ENCODE measurements around the gene SLC35F3.
"Not testable (repeated sequence)": the region's sequence is repeated elsewhere in the genome, so short reads cannot be mapped to it uniquely, and the experiment has no call there.

SLC35F3 gene

DNA sequence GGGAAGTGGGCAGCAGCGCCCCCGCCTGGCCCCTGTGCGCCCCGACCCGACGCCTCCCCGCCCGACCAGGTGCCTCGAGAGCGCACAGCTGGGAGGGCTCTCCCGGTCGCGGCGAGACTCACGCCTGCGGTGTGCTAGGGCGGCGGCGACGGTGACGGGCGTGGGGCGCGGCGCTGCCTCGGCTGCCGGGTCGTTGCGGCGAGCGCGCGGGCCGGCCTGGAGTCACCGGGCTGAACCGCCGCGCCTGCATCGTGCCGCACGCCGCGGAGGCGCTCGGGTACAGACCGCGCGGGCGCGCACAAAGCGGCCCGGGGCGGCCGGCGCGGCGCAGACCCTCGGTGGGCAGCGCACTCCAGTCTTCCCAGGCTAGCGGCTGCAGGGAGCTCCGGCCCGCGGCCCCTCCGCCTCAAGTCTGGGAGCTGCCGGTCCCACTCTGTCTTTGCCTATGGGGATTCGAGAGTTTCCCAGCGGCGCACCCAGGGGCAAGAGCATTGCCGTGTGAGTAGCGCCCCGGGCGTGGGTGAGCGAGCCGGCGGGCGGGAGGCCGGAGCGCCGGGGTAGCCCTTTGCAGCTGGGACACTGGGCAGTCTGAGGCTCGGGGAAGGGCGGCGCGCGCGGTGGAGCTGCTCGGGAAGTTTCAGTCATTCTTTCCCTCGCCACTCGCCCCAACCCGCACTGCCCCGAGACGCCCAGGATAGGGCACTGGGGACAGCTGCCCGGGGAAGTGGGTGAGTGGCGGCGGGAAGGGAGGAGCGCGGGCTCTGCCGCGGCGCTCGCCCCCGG lies at the start of gene SLC35F3:
SLC35F3 (plus strand) TSS at position 44 of the 783 bp plus-strand sequence.
- no peak for DNase-seq (ENCODE audit: low spot score)

DNA sequence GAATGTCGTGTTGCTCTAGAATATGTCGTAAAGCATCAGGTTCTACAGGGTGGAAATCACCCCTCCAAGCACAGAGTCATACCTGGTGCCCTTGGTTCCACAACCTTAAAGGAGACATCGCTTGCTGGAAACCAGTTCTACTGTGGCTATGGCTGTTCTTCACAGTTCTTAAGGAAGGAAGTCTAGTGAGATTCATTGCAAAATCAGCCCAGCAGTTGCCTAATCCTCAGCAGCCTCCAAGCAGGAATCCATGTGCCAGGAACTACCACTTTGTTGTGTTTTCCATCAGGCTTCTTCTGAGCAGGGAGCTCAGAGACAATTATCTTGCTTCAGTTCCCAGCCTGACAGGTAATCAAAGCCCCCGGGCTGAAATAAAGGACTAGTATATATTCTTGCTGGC lies 45.0 kb upstream of the SLC35F3 start:
- DNase-seq (ENCODE audit: low spot score) = no peak

DNA sequence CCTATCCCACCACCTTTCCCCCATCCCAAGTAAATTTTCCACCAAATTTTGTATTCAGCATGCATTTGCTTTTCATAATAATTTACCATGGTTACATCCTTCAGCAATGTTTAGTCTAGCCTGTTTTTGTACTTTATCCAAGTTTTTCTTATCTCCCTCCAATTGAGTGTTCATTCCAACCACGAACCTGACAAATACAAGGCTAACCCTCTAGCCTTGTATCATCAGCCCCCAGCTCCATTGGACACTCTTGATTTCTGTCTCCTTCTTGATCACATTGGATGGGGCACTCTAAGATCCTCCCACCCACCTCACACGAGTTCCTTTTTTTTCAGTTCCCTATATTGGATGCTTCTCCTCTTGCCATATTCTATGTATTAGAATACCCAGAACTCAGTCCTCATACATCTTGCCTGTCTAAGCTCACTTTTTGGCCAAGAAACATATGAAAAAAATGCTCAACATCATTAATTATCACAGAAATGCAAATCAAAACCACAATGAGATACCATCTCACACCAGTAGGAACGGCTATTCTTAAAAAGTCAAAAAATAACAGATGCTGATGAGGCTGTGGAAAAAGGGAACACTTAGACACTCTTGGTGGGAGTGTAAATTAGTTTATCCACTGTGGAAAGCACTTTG lies 40.5 kb upstream of the SLC35F3 start:
- no peak for DNase-seq (ENCODE audit: low spot score)

DNA sequence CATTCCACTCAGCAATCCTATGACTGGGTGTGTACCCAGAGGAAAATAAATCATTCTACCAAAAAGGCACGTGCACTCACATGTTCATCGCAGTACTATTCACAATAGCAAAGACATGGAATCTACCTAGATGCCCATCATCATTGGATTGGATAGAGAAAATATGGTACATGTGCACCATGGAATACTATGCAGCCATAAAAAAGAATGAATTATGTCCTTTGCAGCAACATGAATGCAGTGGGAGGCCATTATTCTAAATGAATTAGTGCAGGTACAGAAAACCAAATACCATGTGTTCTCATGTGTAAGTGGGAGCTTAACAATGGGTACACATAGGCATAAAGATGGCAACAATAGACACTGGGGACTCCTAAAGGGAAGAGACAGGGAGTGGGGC lies 39.9 kb upstream of the SLC35F3 start:
- no peak for DNase-seq (ENCODE audit: low spot score)

DNA sequence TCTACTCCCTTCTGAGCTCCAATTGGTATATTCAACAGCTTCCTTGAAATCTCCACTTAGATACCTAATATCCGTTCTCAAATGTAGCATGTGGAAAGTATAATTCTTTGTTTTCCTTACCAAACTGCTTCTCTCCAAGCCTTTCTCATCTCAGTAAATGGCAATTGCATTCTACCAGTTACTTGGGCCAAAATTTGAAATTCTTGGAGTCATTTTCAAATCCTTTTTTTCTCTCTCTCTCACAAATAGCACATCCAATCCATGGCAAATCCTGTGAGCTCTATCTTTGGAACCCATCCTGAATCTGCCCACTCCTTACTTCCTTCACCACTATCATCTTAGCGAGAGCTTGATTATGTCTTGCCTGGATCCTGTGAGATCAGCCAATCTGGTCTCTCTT lies 39.3 kb upstream of the SLC35F3 start:
- no peak for DNase-seq (ENCODE audit: low spot score)

DNA sequence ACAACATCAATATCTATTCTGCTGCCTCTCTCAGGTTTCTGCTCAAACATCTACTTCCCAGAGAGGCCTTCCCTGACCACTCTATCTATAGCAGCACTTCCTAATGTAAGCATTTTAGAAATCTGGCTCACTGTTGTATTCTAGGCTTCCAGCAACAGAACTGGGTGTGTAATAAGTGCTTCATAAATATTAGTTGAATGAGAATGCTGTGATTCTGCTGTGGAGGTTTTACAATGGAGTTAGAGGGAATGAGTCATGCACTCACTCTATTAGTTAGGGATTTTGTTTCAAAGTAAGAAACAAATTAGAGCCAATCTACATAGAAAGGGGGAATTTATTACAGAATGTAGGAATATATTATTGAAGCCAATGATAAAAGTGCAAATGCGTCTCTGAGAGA lies 38.6 kb upstream of the SLC35F3 start:
- no peak for DNase-seq (ENCODE audit: low spot score)

DNA sequence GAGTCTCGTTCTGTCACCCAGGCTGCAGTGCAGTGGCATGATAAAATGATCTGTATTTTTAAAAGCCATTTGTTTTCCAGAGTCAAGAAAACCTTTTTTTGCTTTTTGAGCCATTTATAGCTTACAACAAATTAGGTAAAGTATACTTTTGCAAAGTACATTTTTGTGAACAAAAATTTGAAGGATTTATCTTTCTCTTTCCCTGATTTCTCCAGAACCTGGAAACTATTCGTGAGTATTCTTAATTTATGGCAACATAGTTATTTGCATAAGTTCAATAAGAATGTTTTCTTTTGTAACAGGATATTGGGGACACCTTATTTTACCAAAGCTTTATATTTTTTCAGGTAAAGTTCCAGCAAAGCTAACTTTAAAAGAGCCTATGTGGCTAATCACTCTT lies 37.4 kb upstream of the SLC35F3 start:
- DNase-seq (ENCODE audit: low spot score) = no peak

DNA sequence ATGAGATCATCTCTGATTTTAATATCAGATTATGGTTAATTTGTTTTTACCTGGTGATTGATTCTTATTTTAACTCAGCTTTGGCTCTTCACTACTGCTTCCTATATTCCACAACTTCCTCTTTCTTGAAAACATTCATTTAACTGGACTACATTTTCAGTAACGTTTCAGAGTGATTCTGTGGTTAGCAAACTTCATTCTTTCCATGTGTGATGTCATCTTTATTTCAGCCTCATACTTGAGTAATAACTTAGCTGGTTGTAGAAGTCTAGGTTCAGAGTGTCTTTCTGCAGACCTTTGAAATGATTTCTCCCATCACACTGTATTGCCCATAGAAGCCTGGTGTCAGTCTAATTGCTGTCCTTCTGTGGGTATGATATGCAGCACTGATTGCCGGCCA lies 36.0 kb upstream of the SLC35F3 start:
- DNase-seq (ENCODE audit: low spot score) = no peak

DNA sequence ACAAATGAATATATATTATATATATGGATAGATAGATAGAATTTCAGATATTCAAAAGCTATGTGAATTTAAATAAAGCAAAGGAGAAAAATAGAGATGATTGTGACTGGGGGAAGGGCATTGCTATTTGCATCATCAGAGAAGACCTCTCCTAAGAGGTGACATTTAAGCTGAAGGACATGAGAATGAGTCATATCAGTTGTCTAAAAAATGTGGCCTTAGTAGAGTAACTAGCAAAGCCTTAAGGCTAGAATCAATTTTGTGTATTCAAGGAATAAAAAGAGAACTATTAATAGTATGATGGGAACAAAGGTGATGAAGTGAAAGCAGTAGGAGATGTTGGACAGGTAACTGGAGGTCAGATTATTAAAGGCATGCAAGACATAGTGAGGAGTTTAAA lies 34.8 kb upstream of the SLC35F3 start:
- no peak for DNase-seq (ENCODE audit: low spot score)

DNA sequence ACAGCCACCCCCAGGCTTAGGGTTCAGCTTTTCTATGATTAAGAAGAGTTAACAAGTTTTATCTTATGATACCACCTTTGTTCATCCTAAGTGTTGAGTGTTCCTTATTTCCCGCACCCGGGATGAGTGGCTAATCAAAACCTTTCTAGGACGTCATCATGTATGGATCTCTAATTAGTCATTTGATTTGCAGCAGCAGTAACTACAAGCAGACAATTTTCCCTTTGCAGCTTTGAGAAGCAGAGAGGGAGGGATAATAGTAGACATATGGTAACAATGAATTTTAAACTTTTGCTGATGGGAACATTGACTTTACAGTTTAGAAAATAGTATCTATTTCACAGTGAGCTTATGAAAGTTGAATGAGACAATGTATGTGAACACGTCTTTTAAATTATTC lies 30.8 kb upstream of the SLC35F3 start:
- DNase-seq (ENCODE audit: low spot score) = no peak

DNA sequence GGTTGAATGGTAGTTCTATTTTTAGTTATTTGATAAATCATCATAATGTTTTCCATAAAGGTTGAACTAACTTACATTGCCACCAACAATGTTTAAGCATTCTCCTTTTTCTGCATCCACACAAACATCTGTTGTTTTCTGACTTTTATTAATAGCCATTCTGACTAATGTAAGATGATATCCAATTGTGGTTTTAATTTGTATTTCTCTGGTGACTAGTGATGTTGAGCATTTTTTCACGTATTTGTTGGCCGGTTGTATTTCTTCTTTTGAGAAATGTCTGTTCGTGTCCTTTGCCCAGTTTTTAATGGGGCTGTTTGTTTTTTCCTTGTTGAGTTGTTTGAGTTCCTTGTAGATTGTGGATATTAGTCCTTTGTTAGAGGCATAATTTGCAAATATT lies 24.6 kb upstream of the SLC35F3 start:
- DNase-seq (ENCODE audit: low spot score) = no peak

DNA sequence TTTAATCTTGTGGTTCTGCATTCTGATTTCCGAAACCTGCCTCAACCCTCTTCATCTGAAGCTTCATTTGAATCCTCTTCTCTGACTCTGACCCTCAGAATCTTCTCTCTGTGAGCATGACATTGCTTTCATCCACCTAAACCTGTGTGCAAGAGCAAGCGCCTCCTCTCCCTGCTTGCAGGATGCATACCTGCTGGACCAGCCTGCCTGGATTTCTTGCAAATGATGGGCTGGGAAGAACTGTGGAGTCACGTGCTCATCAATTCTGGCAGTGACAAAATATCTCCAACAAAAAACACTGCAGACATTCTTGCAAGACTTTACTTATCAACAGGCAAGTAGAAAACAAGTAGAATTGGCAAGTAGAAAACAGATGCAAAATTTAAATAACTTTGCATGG lies 20.8 kb upstream of the SLC35F3 start:
- DNase-seq (ENCODE audit: low spot score) = no peak

DNA sequence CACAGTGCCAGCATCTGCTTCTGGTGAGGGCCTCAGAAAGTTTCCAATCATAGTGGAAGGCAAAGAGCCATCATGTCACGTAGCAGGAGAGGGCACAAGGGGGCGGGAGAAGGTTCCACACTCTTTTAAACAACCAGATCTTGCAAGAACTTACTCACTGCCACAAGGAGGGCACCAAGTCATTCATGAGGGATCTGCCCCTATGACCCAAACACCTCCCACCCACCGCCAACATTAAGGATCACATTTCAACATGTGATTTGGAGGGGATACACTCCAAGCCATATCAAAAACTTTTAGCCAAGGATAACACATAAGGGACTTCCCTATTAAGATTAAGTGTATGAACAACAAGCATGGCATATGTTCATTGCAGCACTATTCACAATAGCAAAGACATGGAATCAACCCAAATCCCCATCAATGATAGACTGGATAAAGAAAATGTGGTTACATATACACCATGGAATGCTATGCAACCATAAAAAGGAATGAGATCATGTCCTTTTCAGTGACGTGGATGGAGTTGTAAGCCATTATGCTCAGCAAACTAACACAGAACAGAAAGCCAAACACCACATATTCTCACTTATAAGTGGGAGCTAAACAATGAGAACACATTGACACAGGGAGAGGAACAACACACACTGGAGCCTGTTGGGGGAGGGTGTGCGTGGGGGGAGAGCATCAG lies 19.9 kb upstream of the SLC35F3 start:
- DNase-seq (ENCODE audit: low spot score) = no peak

DNA sequence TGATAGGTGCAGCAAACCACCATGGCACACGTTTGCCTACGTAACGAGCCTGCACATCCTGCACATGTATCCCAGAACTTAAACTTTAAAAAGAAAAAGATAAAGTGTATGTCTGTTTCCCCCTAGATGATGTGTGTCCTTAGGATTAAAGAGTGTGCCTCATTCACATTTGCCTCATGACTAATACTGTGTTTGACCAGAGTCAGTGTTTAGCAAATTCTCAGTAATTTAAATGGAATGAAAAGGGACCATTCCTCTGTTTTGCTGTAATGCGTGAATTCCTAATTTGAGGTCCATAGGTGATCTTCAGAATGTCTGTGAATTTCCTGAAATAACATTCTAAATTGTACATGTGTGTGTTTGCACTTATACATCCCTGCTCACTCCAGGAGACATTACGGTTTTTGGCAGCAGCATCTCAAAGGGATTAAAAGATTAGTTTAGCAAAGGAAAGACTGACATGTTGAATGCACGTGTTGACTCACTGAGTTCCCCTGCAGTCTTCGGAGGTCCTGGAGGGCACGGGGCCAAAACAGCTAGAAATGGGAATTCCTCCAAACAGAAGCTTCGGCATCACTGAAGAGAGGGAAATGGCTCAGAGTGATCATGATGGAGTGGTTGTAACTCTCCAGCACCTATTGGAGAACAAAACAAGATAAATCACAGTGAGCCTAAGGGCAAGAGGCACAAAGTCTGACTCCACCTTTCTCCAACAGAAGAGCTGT lies 19.1 kb upstream of the SLC35F3 start:
- DNase-seq (ENCODE audit: low spot score) = no peak

DNA sequence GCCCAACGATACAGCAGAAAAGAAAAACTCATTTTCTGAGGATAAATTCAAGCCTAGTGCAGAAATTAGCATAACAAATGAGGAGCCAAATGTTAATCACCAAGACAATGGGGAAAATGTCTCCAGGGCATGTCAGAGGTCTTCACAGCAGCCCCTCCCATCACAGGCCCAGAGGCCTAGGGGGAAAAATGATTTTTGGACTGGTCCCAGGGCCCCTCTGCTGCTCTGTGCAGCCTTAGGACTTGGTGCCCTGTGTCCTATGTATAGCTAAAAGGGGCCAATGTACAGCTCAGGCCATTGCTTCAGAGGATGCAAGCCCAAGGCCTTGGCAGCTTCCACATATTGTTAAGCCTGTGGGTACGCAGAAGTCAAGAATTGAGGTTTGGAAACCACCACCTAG lies 13.3 kb upstream of the SLC35F3 start:
- DNase-seq (ENCODE audit: low spot score) = not testable (repeated sequence)

DNA sequence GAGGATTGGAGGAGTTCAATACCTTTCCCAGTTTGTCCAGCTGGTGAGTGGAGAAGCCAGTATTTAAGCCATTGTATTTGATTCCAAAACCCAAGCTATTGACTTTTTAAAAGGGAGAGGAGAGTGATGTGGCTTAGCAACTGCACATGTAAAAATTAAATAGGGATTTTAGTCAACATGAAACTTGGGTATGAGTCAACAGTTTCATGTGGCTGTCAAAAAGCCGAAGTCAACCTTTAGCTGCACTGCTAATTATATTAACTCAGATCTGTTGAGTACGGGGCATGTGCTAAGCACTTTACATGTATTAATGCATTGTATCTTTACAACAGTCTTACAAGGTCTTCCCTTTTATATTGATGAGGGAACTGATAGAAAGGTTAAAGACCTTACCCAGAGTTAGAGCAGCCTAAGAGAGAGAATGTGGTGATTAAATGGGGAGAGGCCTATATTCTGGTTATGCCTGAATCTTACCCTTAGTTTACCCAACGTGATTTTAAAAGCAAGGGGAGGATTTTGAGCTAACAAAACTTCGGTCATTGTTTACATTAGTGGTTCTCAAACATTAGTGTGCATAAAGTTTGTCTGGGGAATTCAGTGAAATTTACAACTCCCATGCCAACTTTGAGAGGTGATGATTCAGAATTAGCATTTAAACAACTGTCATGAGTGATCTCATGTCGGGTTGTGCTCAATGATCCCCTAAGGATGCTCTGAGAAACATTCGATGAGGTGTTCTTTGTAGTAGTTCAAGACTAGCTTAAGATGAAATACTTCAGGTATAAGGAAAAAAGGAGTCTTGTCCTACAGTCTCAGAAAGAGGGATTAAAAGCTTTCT lies 6.9 kb upstream of the SLC35F3 start:
- DNase-seq (ENCODE audit: low spot score) = no peak

DNA sequence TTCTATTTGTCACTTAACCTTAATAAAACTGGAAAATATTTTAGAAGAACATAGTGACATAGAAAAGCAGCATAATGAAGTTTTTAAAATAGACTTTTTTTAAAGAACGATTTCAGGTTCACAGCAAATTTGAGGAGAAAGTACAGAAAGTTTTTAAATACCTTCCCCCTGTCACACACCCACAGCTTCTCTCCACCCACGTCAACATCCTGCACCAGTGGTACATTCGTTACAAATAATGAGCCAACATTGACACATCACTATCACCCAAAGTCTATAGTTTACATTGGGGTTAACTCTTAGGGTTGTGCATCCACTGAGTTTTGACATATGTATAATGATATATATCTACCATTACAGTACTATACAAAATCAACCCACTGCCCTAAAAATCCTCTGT lies 3.0 kb upstream of the SLC35F3 start:
- no peak for DNase-seq (ENCODE audit: low spot score)

DNA sequence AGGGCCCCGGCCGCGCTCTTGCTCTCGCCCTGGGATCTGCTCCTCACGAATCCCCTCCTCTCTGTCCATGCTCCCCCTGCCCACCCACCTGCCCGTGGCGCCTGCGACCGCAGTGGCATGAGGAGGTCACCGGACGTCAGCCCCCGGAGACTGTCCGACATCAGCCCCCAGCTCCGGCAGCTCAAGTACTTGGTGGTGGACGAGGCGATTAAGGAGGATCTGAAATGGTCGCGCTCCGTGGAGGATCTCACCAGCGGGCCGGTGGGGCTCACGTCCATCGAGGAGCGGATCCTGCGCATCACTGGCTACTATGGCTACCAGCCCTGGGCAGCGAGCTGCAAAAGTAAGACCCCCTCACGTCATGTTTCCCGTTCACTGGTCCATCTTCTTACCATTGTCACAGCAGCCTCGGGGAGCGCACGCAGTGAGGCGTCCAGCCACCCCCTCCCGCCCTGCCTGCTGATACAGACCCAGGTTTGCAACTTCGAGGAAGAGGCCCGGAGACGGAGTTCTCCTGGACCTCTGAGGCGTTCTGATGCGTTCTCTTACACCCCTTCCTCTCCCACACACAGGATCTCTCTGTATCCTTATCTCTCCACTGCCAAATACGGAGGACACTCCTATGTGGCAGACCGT lies 1.1 kb downstream of the SLC35F3 start:
- DNase-seq (ENCODE audit: low spot score) = no peak

DNA sequence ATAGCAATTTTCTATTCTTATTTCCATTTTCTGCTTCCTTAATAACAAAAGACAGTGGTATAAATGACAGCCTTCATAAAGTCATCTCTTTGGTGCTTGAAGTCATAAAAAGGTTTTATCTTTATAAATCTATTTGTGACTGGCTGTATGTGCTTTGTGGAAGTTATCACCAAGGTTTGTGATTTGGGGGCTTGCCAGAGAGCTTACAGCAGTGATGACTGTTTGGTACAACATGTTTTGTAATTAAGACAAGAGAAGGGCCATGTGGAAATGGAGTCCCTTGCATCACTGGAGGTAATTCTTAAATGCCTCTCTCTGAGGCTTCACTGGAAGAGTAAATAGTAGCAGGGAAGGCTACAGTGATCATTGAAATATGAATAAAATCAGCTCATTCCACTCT lies 2.7 kb downstream of the SLC35F3 start:
- no peak for DNase-seq (ENCODE audit: low spot score)

DNA sequence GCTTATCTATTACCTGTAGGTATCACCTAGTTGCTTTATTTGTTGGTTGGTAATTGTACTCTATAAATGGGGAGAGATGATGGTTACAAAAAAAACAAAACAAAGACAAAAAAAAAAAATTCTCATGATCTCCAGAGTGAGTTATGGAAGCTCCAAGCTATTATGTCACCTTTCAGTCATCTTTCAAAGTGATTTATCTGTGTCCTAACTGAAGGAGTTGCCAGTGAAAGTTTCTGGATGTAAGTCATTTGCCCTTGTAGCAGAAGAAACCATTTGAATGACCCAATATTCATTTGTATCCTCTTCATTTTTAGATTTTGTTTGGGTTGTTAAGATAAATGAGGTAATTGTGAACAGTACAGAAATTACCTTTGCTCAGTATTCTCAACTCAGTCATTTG lies 3.6 kb downstream of the SLC35F3 start:
- no peak for DNase-seq (ENCODE audit: low spot score)

DNA sequence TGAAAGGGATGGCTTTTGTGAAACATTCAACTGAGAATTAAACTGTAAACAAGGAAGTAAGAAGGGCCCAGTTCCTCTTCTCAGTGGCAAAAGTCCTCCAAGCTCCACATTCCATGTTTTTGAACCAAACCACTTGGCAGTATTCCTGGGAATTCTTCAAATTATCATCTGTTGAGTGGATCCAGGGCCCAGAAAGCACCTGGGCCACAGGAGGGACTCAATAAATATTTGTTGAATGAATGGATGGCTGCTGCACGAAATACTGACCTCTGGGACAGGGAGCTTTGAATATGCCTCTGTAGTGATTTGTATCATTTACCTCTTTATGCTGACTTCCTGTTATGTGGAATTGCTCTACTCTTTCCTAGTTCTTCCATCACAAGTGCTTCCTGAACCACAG lies 4.7 kb downstream of the SLC35F3 start:
- DNase-seq (ENCODE audit: low spot score) = no peak

All from CD4-positive, alpha-beta T cell treated with Interleukin-6 at 100 ng/mL for 8 hours (primary cell).